Measurements from ENCODE around the gene FKBP1C.
"Not testable (repeated sequence)": the region's sequence is repeated elsewhere in the genome, so short reads cannot be mapped to it uniquely, and the experiment has no call there.

FKBP1C gene

GRCh38 chr6:63211343-63211742 is at the start of gene FKBP1C:
Gene FKBP1C (plus strand): TSS chr6:63211469.
- H3K27me3 ChIP-seq (ENCODE audit: low read depth); H3K9me3 ChIP-seq; DNase-seq (ENCODE audit: low spot score in 2 of 2); H3K4me3 ChIP-seq; H3K4me1 ChIP-seq; in situ Hi-C loops (cut with MboI; ENCODE audit: low sequenced_read_pairs); H3K36me3 ChIP-seq (replicated peaks): not testable (repeated sequence)

GRCh38 chr6:63164047-63164803 is 47.0 kb upstream of the FKBP1C start:
- H3K4me3 ChIP-seq; in situ Hi-C loops (cut with MboI; ENCODE audit: low sequenced_read_pairs); H3K4me1 ChIP-seq; DNase-seq (ENCODE audit: low spot score in 2 of 2); H3K36me3 ChIP-seq (replicated peaks); H3K9me3 ChIP-seq; H3K27me3 ChIP-seq (ENCODE audit: low read depth): not testable (repeated sequence)

- H3K9me3 ChIP-seq: no peaks in the 10 kb centered on the region
- in situ Hi-C loops (cut with MboI; ENCODE audit: low sequenced_read_pairs): no loop called here
Observed at GRCh38 chr6:63174173-63174572, 37.1 kb upstream of the FKBP1C start.

GRCh38 chr6:63176181-63176580 is 35.1 kb upstream of the FKBP1C start:
- Histone ChIP-seq H3K36me3 (replicated peaks) (no peaks in the 10 kb centered on the region), H3K9me3 (no peaks in the 10 kb centered on the region), H3K27me3 (ENCODE audit: low read depth) (no peaks in the 10 kb centered on the region), H3K4me3 (no peak overlapping the region), H3K4me1 (no peaks in the 10 kb centered on the region)
- in situ Hi-C loops (cut with MboI; ENCODE audit: low sequenced_read_pairs): no loop called here
- no peak for DNase-seq (ENCODE audit: low spot score in 2 of 2)

More at GRCh38 chr6:63174173-63174572, 37.1 kb upstream of the FKBP1C start:
- no peaks in the 10 kb centered on the region for H3K4me1 ChIP-seq
- H3K4me3 ChIP-seq: no peak overlapping the region
- no peaks in the 10 kb centered on the region for H3K27me3 ChIP-seq (ENCODE audit: low read depth)
- no peaks in the 10 kb centered on the region for H3K36me3 ChIP-seq (replicated peaks)
- DNase-seq (ENCODE audit: low spot score in 2 of 2): no peak

- Histone ChIP-seq H3K4me3 (no peak overlapping the region), H3K27me3 (ENCODE audit: low read depth) (no peaks in the 10 kb centered on the region), H3K9me3 (no peaks in the 10 kb centered on the region), H3K36me3 (replicated peaks) (no peaks in the 10 kb centered on the region), H3K4me1 (no peaks in the 10 kb centered on the region)
- in situ Hi-C loops (cut with MboI; ENCODE audit: low sequenced_read_pairs): no loop called here
- DNase-seq (ENCODE audit: low spot score in 2 of 2): no peak
Observed at GRCh38 chr6:63180367-63180766, 30.9 kb upstream of the FKBP1C start.

- Histone ChIP-seq H3K4me1 (no peaks in the 10 kb centered on the region), H3K9me3 (no peaks in the 10 kb centered on the region), H3K36me3 (replicated peaks) (no peaks in the 10 kb centered on the region), H3K27me3 (ENCODE audit: low read depth) (no peaks in the 10 kb centered on the region), H3K4me3 (no peak overlapping the region)
- DNase-seq (ENCODE audit: low spot score in 2 of 2): no peak
- in situ Hi-C loops (cut with MboI; ENCODE audit: low sequenced_read_pairs): no loop called here
Observed at GRCh38 chr6:63186970-63187369, 24.3 kb upstream of the FKBP1C start.

GRCh38 chr6:63188828-63189227 is 22.4 kb upstream of the FKBP1C start:
- no peak for DNase-seq (ENCODE audit: low spot score in 2 of 2)

GRCh38 chr6:63193324-63193723 is 17.9 kb upstream of the FKBP1C start:
- Histone ChIP-seq H3K4me3 (no peak overlapping the region), H3K36me3 (replicated peaks) (no peaks in the 10 kb centered on the region), H3K27me3 (ENCODE audit: low read depth) (no peaks in the 10 kb centered on the region), H3K9me3 (no peaks in the 10 kb centered on the region), H3K4me1 (no peaks in the 10 kb centered on the region)
- in situ Hi-C loops (cut with MboI; ENCODE audit: low sequenced_read_pairs): no loop called here
- no peak for DNase-seq (ENCODE audit: low spot score in 2 of 2)

More at GRCh38 chr6:63188828-63189227, 22.4 kb upstream of the FKBP1C start:
- in situ Hi-C loops (cut with MboI; ENCODE audit: low sequenced_read_pairs): no loop called here
- no peak overlapping the region for H3K4me3 ChIP-seq
- no peaks in the 10 kb centered on the region for H3K36me3 ChIP-seq (replicated peaks)
- H3K4me1 ChIP-seq: no peaks in the 10 kb centered on the region
- no peaks in the 10 kb centered on the region for H3K9me3 ChIP-seq
- no peaks in the 10 kb centered on the region for H3K27me3 ChIP-seq (ENCODE audit: low read depth)

- H3K27me3 ChIP-seq (ENCODE audit: low read depth): no peaks in the 10 kb centered on the region
- no peaks in the 10 kb centered on the region for H3K36me3 ChIP-seq (replicated peaks)
- in situ Hi-C loops (cut with MboI; ENCODE audit: low sequenced_read_pairs): no loop called here
- H3K9me3 ChIP-seq: no peaks in the 10 kb centered on the region
- no peak overlapping the region for H3K4me3 ChIP-seq
- no peak for DNase-seq (ENCODE audit: low spot score in 2 of 2)
- no peaks in the 10 kb centered on the region for H3K4me1 ChIP-seq
Observed at GRCh38 chr6:63197741-63198140, 13.5 kb upstream of the FKBP1C start.

GRCh38 chr6:63213325-63213724 is 2.1 kb downstream of the FKBP1C start:
- Histone ChIP-seq H3K4me3 (no peak overlapping the region), H3K27me3 (ENCODE audit: low read depth) (no peaks in the 10 kb centered on the region), H3K9me3 (no peaks in the 10 kb centered on the region), H3K4me1 (no peaks in the 10 kb centered on the region), H3K36me3 (replicated peaks) (no peaks in the 10 kb centered on the region)
- DNase-seq (ENCODE audit: low spot score in 2 of 2): no peak
- in situ Hi-C loops (cut with MboI; ENCODE audit: low sequenced_read_pairs): no loop called here

- Histone ChIP-seq H3K9me3 (no peaks in the 10 kb centered on the region), H3K4me3 (no peak overlapping the region), H3K4me1 (no peaks in the 10 kb centered on the region), H3K36me3 (replicated peaks) (no peaks in the 10 kb centered on the region), H3K27me3 (ENCODE audit: low read depth) (no peaks in the 10 kb centered on the region)
- DNase-seq (ENCODE audit: low spot score in 2 of 2): no peak
- in situ Hi-C loops (cut with MboI; ENCODE audit: low sequenced_read_pairs): no loop called here
Observed at GRCh38 chr6:63214816-63215215, 3.5 kb downstream of the FKBP1C start.

GRCh38 chr6:63224179-63224578 is 12.9 kb downstream of the FKBP1C start:
- Histone ChIP-seq H3K36me3 (replicated peaks) (no peaks in the 10 kb centered on the region), H3K9me3 (no peaks in the 10 kb centered on the region), H3K27me3 (ENCODE audit: low read depth) (no peaks in the 10 kb centered on the region), H3K4me3 (no peak overlapping the region), H3K4me1 (no peaks in the 10 kb centered on the region)
- no peak for DNase-seq (ENCODE audit: low spot score in 2 of 2)
- in situ Hi-C loops (cut with MboI; ENCODE audit: low sequenced_read_pairs): no loop called here

GRCh38 chr6:63225987-63226386 is 14.7 kb downstream of the FKBP1C start:
- H3K4me3 ChIP-seq; in situ Hi-C loops (cut with MboI; ENCODE audit: low sequenced_read_pairs); H3K27me3 ChIP-seq (ENCODE audit: low read depth): not testable (repeated sequence)

GRCh38 chr6:63227928-63228894 is 16.9 kb downstream of the FKBP1C start:
- H3K36me3 ChIP-seq (replicated peaks); H3K4me3 ChIP-seq; in situ Hi-C loops (cut with MboI; ENCODE audit: low sequenced_read_pairs); H3K4me1 ChIP-seq; H3K27me3 ChIP-seq (ENCODE audit: low read depth); DNase-seq (ENCODE audit: low spot score in 2 of 2); H3K9me3 ChIP-seq: not testable (repeated sequence)

More at GRCh38 chr6:63225987-63226386, 14.7 kb downstream of the FKBP1C start:
- DNase-seq (ENCODE audit: low spot score in 2 of 2); H3K4me1 ChIP-seq; H3K9me3 ChIP-seq; H3K36me3 ChIP-seq (replicated peaks): not testable (repeated sequence)

Data from HAP-1 (cell line).